Esophagus squamous epithelium (tissue), 5 donors: ENCODE measurements around the gene NTSR2. TPM values are rescaled to one million over a fixed set of nuclear protein-coding genes. Genes with fewer than 3 reads are reported as not detected.
"Not testable (repeated sequence)": the region's sequence is repeated elsewhere in the genome, so short reads cannot be mapped to it uniquely, and the experiment has no call there.

Experiments
- DNase-seq: peaks from one replicate; lab custom pipeline; 2025; lab: John Stamatoyannopoulos, UW
- H3K27ac ChIP-seq, 4 donors: fragments of 200-600 bp; sonication (generic); one replicate each; pipeline ENCODE4 v1.5.1; 2016 to 2019; ENCODE audit warnings: mild to moderate bottlenecking in 1 of 4
- H3K27me3 ChIP-seq, 4 donors: fragments of 200-600 bp; sonication (generic); 1 replicate in 3 of 4; 2 replicates in 1 of 4; pipeline versions ENCODE4 v1.5.1 to v1.6.0; 2017 to 2021; ENCODE audit warnings: antibody characterized with exemption in 1 of 4
- H3K36me3 ChIP-seq, 3 donors: fragments of 200-600 bp; sonication (generic); one replicate each; pipeline ENCODE4 v1.5.1; 2016 to 2019
- H3K4me1 ChIP-seq, 3 donors: fragments of 200-600 bp; sonication (generic); one replicate each; pipeline ENCODE4 v1.5.1; 2017 to 2019
- H3K4me3 ChIP-seq, 4 donors: fragments of 200-600 bp; sonication (generic); 1 replicate in 3 of 4; 2 replicates in 1 of 4; pipeline ENCODE4 v1.5.1; 2016 to 2019; ENCODE audit warnings: mild to moderate bottlenecking in 2 of 4, moderate library complexity in 1 of 4
- H3K9me3 ChIP-seq, 3 donors: fragments of 200-600 bp; sonication (generic); one replicate each; pipeline ENCODE4 v1.5.1; 2016 to 2019
- CTCF ChIP-seq, 6 experiments: fragments of 450-650 bp in 4 of 6; fragments of 200-600 bp in 2 of 6; sonication (generic) in 2 of 6; IDR thresholded peaks; one replicate each; pipeline ENCODE4 v1.5.1; 2016 to 2019; ENCODE audit warnings: antibody characterized with exemption in 6 of 6, mild to moderate bottlenecking in 4 of 6, moderate library complexity in 4 of 6
- POLR2A ChIP-seq, 4 donors: fragments of 450-650 bp; IDR thresholded peaks; one replicate each; pipeline ENCODE4 v1.6.1; 2017; ENCODE audit warnings: antibody characterized with exemption in 4 of 4, mild to moderate bottlenecking in 4 of 4, moderate library complexity in 3 of 4
- WGBS, 2 donors: methylation state at CpG; one replicate each; pipeline ENCODE4 v1.1.5; 2018; 5-methylcytosine and 5-hydroxymethylcytosine counted together
- intact Hi-C: fragments of 100-400 bp; cut with DNase I; formaldehyde crosslinking; loops from one replicate; pipeline ENCODE4 v1.15.0; 2022
- total RNA-seq, 4 donors: library from RNA; depleted of rRNA; stranded (reverse); fragments of >200 nt; gene quantifications; one replicate each; pipeline ENCODE4 v1.1.0, GENCODE V29; 2016
- donor health status: DM: yes; HTN: yes; CAD: no.

NTSR2 gene
- total RNA-seq, 4 donors from 2014 or later, result not detected

GRCh38 chr2:11663427-11663826 is 6.6 kb downstream of the NTSR2 start:
- no peak overlapping the region for H3K27ac ChIP-seq
- TF ChIP-seq CTCF (IDR thresholded peaks at IDR 0.05) (no peak), POLR2A (IDR thresholded peaks at IDR 0.05) (no peak)
- no peak for DNase-seq
- no peaks in the 10 kb centered on the region for H3K4me1 ChIP-seq
- intact Hi-C loops, result no loop called here
- H3K4me3 ChIP-seq, result no peak overlapping the region
- H3K9me3 ChIP-seq, result no peaks in the 10 kb centered on the region
- 47 to 54% methylated on average over 2 of the region's 2 CpGs for WGBS, 2 donors
- H3K27me3 ChIP-seq, result peaks cover 0 to 65% (median 0%) of the 10 kb centered on the region in 4 donors
- H3K36me3 ChIP-seq, result no peaks in the 10 kb centered on the region

GRCh38 chr2:11662882-11663281 is 7.1 kb downstream of the NTSR2 start:
- intact Hi-C loops, result no loop called here

GRCh38 chr2:11661891-11662435 is 8.0 kb downstream of the NTSR2 start:
- H3K36me3 ChIP-seq, result no peaks in the 10 kb centered on the region
- TF ChIP-seq CTCF (IDR thresholded peaks at IDR 0.05) (no peak), POLR2A (IDR thresholded peaks at IDR 0.05) (no peak)
- no peak overlapping the region for H3K27ac ChIP-seq
- H3K4me3 ChIP-seq, result no peak overlapping the region
- 77 to 90% methylated on average over 3 to 9 of the region's 18 CpGs for WGBS, 2 donors
- H3K4me1 ChIP-seq, result no peaks in the 10 kb centered on the region
- H3K27me3 ChIP-seq, result peaks cover 0 to 65% (median 0%) of the 10 kb centered on the region in 4 donors
- no peak for DNase-seq
- intact Hi-C loops, result no loop called here
- H3K9me3 ChIP-seq, result no peaks in the 10 kb centered on the region

More at GRCh38 chr2:11662882-11663281, 7.1 kb downstream of the NTSR2 start:
- DNase-seq, result no peak
- Histone ChIP-seq H3K4me3 (no peak overlapping the region), H3K4me1 (no peaks in the 10 kb centered on the region), H3K9me3 (no peaks in the 10 kb centered on the region), H3K27ac (no peak overlapping the region), H3K36me3 (no peaks in the 10 kb centered on the region), H3K27me3 (peaks cover 0 to 65% (median 0%) of the 10 kb centered on the region in 4 donors)
- TF ChIP-seq CTCF (IDR thresholded peaks at IDR 0.05) (no peak), POLR2A (IDR thresholded peaks at IDR 0.05) (no peak)

GRCh38 chr2:11660396-11660795 is 9.6 kb downstream of the NTSR2 start:
- H3K4me1 ChIP-seq, H3K27ac ChIP-seq, intact Hi-C loops, H3K36me3 ChIP-seq, H3K9me3 ChIP-seq, H3K4me3 ChIP-seq, DNase-seq: not testable (repeated sequence)
- H3K27me3 ChIP-seq, result peaks cover 0 to 62% (median 0%) of the 10 kb centered on the region in 4 donors
- WGBS, 2 donors, result no CpG with 5 or more reads among the region's 2 CpGs

DNA sequence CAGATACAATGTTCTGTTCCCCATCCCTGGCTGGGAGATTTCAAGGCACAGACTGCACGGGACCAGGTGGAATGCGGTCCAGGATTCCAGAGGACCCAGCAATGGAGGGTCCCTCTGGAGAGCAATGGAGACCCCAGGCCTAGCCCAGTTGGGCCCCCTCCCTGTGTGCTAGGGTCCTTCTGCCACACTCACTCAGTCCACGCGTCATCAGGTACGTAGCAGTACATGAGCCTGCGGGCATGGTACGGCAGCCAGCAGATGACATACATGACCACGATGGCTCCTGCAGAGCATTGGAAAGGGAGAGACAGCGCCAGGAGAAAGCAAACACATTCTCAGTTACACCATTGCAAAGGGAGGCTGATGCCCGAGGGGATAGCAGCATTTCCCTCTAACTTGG is 10.1 kb downstream of the NTSR2 start:
- peaks cover 0 to 6% (median 0%) of the 10 kb centered on the region in 3 donors for H3K4me1 ChIP-seq
- H3K27me3 ChIP-seq, result peaks cover 0 to 62% (median 0%) of the 10 kb centered on the region in 4 donors
- no peak for TF ChIP-seq POLR2A (IDR thresholded peaks at IDR 0.05)
- no peak for TF ChIP-seq CTCF (IDR thresholded peaks at IDR 0.05)
- no peaks in the 10 kb centered on the region for H3K9me3 ChIP-seq
- intact Hi-C loops, result no loop called here
- 83 to 93% methylated on average over 4 to 8 of the region's 10 CpGs for WGBS, 2 donors
- no peak for DNase-seq
- H3K27ac ChIP-seq, result no peak overlapping the region
- no peak overlapping the region for H3K4me3 ChIP-seq
- H3K36me3 ChIP-seq, result no peaks in the 10 kb centered on the region

DNA sequence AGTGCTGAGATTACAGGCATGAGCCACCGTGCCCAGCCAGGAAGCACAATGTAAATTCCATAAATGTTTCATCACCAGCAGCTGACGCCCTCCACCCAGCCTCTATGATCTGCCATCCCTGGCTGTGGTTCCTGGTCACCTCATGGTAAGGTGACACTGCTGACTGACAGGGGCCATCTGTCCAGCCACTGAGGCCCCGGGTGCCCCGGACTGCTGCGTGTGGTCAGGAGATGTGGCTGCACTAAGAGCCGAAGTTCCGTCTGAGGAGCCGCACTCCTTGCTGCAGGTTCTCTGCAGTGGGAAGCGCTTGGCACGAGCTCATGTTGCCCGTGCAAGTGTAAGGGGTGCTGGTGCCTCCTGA is 10.9 kb downstream of the NTSR2 start:
- intact Hi-C loops, result no loop called here
- Histone ChIP-seq H3K27ac (no peak overlapping the region), H3K9me3 (no peaks in the 10 kb centered on the region), H3K36me3 (no peaks in the 10 kb centered on the region), H3K4me3 (no peak overlapping the region), H3K27me3 (peaks cover 0 to 62% (median 0%) of the 10 kb centered on the region in 4 donors), H3K4me1 (peaks cover 0 to 6% (median 0%) of the 10 kb centered on the region in 3 donors)
- DNase-seq, result no peak
- WGBS, 2 donors, result 38 to 52% methylated on average over 2 to 5 of the region's 11 CpGs
- TF ChIP-seq CTCF (IDR thresholded peaks at IDR 0.05) (no peak), POLR2A (IDR thresholded peaks at IDR 0.05) (no peak)
